ENCODE results near the gene TEX2. TPM values are rescaled to one million over a fixed set of nuclear protein-coding genes. Genes with fewer than 3 reads are reported as not detected.

Gene TEX2
- total and polyA plus RNA-seq, 9 of the 15 experiments (the other 6 are each of a cell fraction or from before 2014, with no cell fraction given): 4.1 to 27.6 (median 19.3) TPM

DNA sequence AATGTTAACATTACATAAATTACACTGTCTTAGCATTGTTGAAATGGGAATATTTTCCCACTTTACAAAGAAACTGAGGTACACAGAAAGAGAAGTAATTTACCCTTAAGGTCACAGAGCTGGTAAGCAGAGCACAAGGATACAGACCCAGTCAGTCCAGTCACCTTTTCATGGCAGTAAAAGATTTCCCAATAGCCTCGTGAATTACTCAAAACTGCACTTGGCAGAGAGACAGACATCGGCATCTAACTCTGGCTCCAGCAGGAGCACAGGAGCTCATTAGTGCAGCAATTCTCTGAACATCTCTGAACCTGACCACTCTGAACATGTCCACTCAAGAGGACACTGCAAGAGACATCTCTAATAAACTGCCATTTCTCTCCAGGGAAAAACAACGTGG, 3.1 kb downstream of the TEX2 start (continued):
- TF ChIP-seq ELF2 (CRISPR knock-in tag; IDR thresholded peaks at IDR 0.05) (no peak), NFIX (CRISPR knock-in tag; IDR thresholded peaks at IDR 0.05; ENCODE audit: low read depth) (no peak)

DNA sequence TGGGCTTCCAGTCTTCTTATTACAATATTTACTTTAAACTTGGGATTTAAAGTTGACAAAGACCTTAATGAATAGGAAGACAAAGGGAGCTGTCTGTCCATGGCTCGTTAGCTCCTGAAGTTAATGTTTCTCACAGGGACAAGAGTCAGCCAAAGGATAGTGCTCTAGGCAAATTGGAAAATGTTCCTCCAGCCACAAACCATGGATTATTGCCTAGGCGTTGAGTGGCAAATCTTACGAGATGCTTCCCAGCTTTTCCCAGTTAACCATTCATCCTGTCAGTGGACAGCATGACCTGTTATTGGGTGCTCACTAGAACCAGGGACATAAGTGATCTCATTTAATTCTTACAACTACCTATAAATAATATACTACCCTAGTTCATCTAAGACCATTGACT, 3.6 kb downstream of the TEX2 start:
- no peak for ATAC-seq
- Histone ChIP-seq H3K36me3 (ENCODE audit: control insufficient read depth, insufficient read depth, low read length) (peaks cover 10% of the 10 kb centered on the region; the same call in 1 of the 3 replicates), H4K20me1 (replicated peaks; ENCODE audit: control insufficient read depth, insufficient read depth, low read length) (peaks cover 14% of the 10 kb centered on the region; the same call in 1 of the 2 replicates), H2AFZ (ENCODE audit: low read depth, low read length) (no peak overlapping the region), H3K4me3 (no peak overlapping the region), H3K9ac (ENCODE audit: insufficient read depth in 1 of 2, low read depth in 2 of 2, low read length in 2 of 2) (no peak overlapping the region), H3K79me2 (ENCODE audit: control insufficient read depth, insufficient read depth, low read length) (peaks cover 84% of the 10 kb centered on the region), H3K9me1 (ENCODE audit: control insufficient read depth, insufficient read depth, low read length) (no peaks in the 10 kb centered on the region), H3K27me3 (ENCODE audit: control insufficient read depth in 2 of 2, insufficient read depth in 2 of 2, low read length in 2 of 2) (no peaks in the 10 kb centered on the region), H3K9me3 (replicated peaks; ENCODE audit: control insufficient read depth, insufficient read depth, low read depth, low read length) (no peaks in the 10 kb centered on the region; the same call in 1 of the 2 replicates), H3K4me2 (ENCODE audit: insufficient read depth, low read length) (no peak overlapping the region), H3K4me1 (replicated peaks in 1 of 2; ENCODE audit: control insufficient read depth in 2 of 2, insufficient read depth in 2 of 2, low read length in 2 of 2) (peaks cover 11 to 33% of the 10 kb centered on the region in 2 experiments; a peak in 4 of 5 replicates), H3K27ac (ENCODE audit: extremely low read depth, low read depth, low read length) (no peak overlapping the region)
- no peak for FAIRE-seq
- no TSS peak for BruUV-seq (replicated peaks)
- no peak for DNase-seq (ENCODE audit: extremely low read depth in 1 of 4, low spot score in 3 of 4)
- WGBS (ENCODE audit: insufficient coverage, low coverage, missing lambda C conversion rate): 90% methylated on average over 3 of the region's 3 CpGs
- in situ Hi-C loops (cut with MboI) (no loop called here), intact Hi-C loops (cut with micrococcal nuclease) (no loop called here)
- POLR2A ChIA-PET: interaction anchor here (0.6 to 1.5 kb wide), 2 partner anchors 8 to 21 kb away, joined by 3 to 4 read pairs; no protein-coding TSS in a partner anchor
- CTCF ChIA-PET (ENCODE audit: low intra/inter-chr PET ratio): no interaction called here
- TF ChIP-seq, protein P1, sequence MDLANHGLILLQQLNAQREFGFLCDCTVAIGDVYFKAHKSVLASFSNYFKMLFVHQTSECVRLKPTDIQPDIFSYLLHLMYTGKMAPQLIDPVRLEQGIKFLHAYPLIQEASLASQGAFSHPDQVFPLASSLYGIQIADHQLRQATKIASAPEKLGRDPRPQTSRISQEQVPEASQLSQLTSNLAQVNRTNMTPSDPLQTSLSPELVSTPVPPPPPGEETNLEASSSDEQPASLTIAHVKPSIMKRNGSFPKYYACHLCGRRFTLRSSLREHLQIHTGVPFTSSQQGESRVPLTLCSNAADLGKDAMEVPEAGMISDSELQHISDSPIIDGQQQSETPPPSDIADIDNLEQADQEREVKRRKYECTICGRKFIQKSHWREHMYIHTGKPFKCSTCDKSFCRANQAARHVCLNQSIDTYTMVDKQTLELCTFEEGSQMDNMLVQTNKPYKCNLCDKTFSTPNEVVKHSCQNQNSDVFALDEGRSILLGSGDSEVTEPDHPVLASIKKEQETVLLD (IDR thresholded peaks at IDR 0.05): no peak
- TF ChIP-seq, protein P2, sequence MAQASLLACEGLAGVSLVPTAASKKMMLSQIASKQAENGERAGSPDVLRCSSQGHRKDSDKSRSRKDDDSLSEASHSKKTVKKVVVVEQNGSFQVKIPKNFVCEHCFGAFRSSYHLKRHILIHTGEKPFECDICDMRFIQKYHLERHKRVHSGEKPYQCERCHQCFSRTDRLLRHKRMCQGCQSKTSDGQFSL (CRISPR knock-in tag; IDR thresholded peaks at IDR 0.05): no peak
- TF ChIP-seq, protein P2 (tag; IDR thresholded peaks at IDR 0.05): no peak
- TF ChIP-seq, protein P3, sequence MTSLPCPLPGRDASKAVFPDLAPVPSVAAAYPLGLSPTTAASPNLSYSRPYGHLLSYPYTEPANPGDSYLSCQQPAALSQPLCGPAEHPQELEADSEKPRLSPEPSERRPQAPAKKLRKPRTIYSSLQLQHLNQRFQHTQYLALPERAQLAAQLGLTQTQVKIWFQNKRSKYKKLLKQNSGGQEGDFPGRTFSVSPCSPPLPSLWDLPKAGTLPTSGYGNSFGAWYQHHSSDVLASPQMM (CRISPR knock-in tag; IDR thresholded peaks at IDR 0.05): no peak
- TF ChIP-seq GABPB2 (CRISPR knock-in tag; conservative IDR thresholded peaks at IDR 0.05): no peak
- TF ChIP-seq PML (IDR thresholded peaks at IDR 0.05; ENCODE audit: low read length): no peak
- TF ChIP-seq ZKSCAN8 (CRISPR knock-in tag; IDR thresholded peaks at IDR 0.05): no peak
- TF ChIP-seq, protein P4, sequence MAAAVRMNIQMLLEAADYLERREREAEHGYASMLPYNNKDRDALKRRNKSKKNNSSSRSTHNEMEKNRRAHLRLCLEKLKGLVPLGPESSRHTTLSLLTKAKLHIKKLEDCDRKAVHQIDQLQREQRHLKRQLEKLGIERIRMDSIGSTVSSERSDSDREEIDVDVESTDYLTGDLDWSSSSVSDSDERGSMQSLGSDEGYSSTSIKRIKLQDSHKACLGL (CRISPR knock-in tag; IDR thresholded peaks at IDR 0.05; ENCODE audit: borderline replicate concordance, poor library complexity, severe bottlenecking): no peak
- no peak for TF ChIP-seq SMARCC2 (IDR thresholded peaks at IDR 0.05; ENCODE audit: low read depth)
- no peak for TF ChIP-seq TCF7 (IDR thresholded peaks at IDR 0.05; ENCODE audit: borderline replicate concordance)
- no peak for TF ChIP-seq FOXM1 (IDR thresholded peaks at IDR 0.05; ENCODE audit: low read depth)
- TF ChIP-seq FOXM1 (CRISPR knock-in tag; IDR thresholded peaks at IDR 0.05; ENCODE audit: low read depth): no peak
- TF ChIP-seq, protein P5, sequence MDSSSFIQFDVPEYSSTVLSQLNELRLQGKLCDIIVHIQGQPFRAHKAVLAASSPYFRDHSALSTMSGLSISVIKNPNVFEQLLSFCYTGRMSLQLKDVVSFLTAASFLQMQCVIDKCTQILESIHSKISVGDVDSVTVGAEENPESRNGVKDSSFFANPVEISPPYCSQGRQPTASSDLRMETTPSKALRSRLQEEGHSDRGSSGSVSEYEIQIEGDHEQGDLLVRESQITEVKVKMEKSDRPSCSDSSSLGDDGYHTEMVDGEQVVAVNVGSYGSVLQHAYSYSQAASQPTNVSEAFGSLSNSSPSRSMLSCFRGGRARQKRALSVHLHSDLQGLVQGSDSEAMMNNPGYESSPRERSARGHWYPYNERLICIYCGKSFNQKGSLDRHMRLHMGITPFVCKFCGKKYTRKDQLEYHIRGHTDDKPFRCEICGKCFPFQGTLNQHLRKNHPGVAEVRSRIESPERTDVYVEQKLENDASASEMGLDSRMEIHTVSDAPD (CRISPR knock-in tag; IDR thresholded peaks at IDR 0.05): no peak
- no peak for TF ChIP-seq ERF (CRISPR knock-in tag; IDR thresholded peaks at IDR 0.05)
- no peak for TF ChIP-seq SRSF9 (IDR thresholded peaks at IDR 0.05; ENCODE audit: borderline replicate concordance, low read depth, low read length)
- no peak for TF ChIP-seq ZNF76 (CRISPR knock-in tag; IDR thresholded peaks at IDR 0.05; ENCODE audit: borderline replicate concordance)
